DOHH2 (cell line): Measurements from ENCODE around the gene SLC19A1.

Experiments used
- EZH2phosphoT487 ChIP-seq: fragments of 200-600 bp; sonication (generic); IDR thresholded peaks from 2 replicates; pipeline ENCODE4 v1.6.1; 2017; ENCODE audit warnings: borderline replicate concordance, mild to moderate bottlenecking, antibody characterized with exemption, low read length, moderate library complexity, mixed read lengths
- TF ChIP-seq, protein P1 (sequence below): fragments of 200-600 bp; sonication (generic); IDR thresholded peaks from one replicate; pipeline ENCODE4 v1.5.1; 2014; ENCODE audit warnings: antibody characterized with exemption, mild to moderate bottlenecking, low read depth, low read length; ENCODE audit not compliant: poor library complexity, severe bottlenecking

DNA sequence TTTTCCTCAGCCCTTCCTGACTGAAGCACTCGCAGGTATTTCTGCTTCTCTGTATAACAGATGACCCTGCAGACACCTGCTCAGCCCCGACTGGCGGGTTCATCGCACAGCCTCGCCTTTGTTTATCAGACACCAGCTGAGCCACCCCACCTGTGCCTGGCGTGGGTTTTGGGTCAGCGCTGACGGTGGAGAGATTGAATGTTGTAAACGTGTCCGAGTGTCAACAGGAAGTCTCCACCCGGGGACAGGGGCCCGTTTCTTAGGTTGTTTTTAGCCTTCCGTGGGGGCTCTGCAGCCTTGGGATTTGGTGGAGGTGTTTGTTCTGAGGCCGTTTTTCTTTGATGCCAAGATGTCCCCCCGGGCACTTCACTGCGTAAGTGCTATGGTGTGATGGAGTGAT is 77.1 kb downstream of the SLC19A1 start:
- TF ChIP-seq, protein P1, sequence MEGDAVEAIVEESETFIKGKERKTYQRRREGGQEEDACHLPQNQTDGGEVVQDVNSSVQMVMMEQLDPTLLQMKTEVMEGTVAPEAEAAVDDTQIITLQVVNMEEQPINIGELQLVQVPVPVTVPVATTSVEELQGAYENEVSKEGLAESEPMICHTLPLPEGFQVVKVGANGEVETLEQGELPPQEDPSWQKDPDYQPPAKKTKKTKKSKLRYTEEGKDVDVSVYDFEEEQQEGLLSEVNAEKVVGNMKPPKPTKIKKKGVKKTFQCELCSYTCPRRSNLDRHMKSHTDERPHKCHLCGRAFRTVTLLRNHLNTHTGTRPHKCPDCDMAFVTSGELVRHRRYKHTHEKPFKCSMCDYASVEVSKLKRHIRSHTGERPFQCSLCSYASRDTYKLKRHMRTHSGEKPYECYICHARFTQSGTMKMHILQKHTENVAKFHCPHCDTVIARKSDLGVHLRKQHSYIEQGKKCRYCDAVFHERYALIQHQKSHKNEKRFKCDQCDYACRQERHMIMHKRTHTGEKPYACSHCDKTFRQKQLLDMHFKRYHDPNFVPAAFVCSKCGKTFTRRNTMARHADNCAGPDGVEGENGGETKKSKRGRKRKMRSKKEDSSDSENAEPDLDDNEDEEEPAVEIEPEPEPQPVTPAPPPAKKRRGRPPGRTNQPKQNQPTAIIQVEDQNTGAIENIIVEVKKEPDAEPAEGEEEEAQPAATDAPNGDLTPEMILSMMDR, result no peak
- TF ChIP-seq EZH2phosphoT487, result no peak
